RWPE1 (cell line): ENCODE data around the gene LUC7L.
"Not testable (repeated sequence)": the region's sequence is repeated elsewhere in the genome, so short reads cannot be mapped to it uniquely, and the experiment has no call there.

Source experiments
- CTCF ChIA-PET: fragments of 350-600 bp; sonication (Branson Sonifier 250); formaldehyde crosslinking; extraction: SDS; loops from one replicate; lab custom pipeline; 2021; lab: Yijun Ruan, JAX
- POLR2A ChIA-PET: fragments of 400-600 bp; formaldehyde crosslinking; extraction: SDS; loops from one replicate; lab custom pipeline; 2020; ENCODE audit warnings: antibody characterized with exemption; ENCODE audit not compliant: low non-redundant PET; lab: Yijun Ruan, JAX
- DNase-seq: peaks from one replicate; pipeline ENCODE4 v3.0.0; 2012; ENCODE audit warnings: low spot score
- H3K27ac ChIP-seq: fragments of 450-650 bp; 2 replicates; pipeline ENCODE4 v1.5.1; 2017
- TF ChIP-seq, protein P1 (sequence below): fragments of 450-650 bp; conservative IDR thresholded peaks from 2 replicates; pipeline ENCODE4 v1.5.1; 2017; ENCODE audit warnings: low read depth, mild to moderate bottlenecking

The LUC7L gene

DNA sequence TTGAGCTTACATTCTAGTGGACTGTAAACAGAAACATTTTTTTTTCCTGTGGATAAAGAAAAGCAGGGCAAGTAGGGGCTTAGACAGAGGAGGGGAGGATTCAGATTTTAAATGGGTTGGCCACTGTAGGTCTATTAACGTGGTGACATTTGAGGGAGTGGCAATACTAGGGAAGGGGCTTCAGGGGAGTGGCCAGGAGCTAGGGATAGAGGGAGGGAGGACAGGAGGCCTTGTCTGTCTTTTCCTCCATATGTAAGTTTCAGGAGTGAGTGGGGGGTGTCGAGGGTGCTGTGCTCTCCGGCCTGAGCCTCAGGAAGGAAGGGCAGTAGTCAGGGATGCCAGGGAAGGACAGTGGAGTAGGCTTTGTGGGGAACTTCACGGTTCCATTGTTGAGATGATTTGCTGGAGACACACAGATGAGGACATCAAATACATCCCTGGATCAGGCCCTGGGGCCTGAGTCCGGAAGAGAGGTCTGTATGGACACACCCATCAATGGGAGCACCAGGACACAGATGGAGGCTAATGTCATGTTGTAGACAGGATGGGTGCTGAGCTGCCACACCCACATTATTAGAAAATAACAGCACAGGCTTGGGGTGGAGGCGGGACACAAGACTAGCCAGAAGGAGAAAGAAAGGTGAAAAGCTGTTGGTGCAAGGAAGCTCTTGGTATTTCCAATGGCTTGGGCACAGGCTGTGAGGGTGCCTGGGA lies 70.0 kb downstream of the LUC7L start:
- TF ChIP-seq, protein P1, sequence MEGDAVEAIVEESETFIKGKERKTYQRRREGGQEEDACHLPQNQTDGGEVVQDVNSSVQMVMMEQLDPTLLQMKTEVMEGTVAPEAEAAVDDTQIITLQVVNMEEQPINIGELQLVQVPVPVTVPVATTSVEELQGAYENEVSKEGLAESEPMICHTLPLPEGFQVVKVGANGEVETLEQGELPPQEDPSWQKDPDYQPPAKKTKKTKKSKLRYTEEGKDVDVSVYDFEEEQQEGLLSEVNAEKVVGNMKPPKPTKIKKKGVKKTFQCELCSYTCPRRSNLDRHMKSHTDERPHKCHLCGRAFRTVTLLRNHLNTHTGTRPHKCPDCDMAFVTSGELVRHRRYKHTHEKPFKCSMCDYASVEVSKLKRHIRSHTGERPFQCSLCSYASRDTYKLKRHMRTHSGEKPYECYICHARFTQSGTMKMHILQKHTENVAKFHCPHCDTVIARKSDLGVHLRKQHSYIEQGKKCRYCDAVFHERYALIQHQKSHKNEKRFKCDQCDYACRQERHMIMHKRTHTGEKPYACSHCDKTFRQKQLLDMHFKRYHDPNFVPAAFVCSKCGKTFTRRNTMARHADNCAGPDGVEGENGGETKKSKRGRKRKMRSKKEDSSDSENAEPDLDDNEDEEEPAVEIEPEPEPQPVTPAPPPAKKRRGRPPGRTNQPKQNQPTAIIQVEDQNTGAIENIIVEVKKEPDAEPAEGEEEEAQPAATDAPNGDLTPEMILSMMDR, result no peak
- ChIA-PET CTCF (no interaction called here), POLR2A (no interaction called here)
- no peak overlapping the region for H3K27ac ChIP-seq
- DNase-seq, result no peak

DNA sequence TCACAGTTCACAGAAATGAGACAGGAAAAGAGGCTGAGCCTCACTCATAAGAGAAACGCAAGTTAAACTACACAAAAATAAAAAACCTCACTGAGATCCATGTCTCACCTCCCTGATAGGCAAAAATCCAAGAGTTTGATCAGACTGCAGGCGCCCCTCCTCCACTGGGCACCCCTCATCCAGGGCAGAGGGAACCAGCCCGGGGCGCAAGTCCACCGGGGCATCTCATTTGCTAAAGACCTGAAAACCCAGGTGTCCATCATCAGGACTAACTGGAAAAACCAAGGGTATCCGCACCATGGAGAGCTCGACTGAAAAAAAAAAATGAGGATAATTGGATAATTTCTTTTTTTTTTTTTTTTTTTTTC lies 74.2 kb downstream of the LUC7L start:
- DNase-seq, result no peak
- TF ChIP-seq, protein P1, result no peak
- POLR2A ChIA-PET, result no interaction called here
- H3K27ac ChIP-seq, result no peak overlapping the region
- CTCF ChIA-PET, result no interaction called here

DNA sequence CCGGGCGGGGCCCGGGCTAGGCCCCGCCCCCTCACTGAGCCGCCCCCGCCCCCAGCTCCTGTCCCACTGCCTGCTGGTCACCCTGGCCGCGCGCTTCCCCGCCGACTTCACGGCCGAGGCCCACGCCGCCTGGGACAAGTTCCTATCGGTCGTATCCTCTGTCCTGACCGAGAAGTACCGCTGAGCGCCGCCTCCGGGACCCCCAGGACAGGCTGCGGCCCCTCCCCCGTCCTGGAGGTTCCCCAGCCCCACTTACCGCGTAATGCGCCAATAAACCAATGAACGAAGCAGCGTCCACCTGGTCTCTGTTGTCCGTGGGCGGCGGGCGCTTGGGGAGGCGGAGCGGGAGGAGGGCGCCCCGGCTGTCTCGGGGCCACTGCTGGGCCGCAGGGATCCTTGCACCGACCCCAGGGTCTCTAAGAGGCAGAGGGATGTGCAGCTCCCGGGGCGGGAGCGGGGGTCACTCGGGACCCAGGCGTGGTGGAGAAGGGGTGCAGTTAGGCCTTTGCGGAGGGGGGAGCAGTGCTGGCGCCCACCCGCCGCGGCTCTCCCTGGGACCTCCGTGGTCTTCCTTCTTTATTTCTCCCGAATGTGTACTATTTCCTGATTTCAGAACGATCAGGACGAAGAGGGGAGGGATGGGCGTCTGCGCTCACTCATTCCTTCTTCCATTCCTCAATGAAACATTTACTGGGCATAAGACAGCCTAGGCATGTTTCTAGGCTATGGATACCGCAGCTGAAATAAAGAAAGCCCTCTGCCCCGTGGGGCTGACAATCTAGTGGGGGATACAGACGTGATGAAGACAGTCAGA lies 74.8 kb downstream of the LUC7L start:
- POLR2A ChIA-PET, result no interaction called here

DNA sequence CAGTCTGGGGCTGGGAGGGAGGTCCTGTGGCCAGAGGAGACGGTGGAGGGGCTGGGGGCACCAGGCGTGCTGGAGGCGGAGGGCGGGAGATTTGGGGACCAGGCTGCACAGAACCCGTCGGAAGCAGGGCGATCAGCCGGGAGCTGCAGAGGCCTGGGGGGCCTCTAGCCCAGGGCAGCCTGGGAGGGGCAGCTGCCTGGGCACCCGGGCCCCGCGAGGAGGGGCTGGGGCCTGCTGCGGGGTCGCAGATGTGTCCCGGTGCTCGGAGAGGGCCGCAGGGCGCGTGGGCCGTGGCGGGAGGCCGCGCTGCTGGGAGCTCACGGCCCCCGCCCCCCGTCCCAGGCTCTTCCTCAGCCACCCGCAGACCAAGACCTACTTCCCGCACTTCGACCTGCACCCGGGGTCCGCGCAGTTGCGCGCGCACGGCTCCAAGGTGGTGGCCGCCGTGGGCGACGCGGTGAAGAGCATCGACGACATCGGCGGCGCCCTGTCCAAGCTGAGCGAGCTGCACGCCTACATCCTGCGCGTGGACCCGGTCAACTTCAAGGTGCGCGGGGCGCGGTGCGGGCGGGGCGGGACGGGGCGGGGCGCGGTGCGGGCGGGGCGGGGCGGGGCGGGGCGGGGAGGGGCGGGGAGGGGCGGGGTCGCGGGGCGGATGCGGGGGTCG lies 75.6 kb downstream of the LUC7L start:
- POLR2A ChIA-PET, H3K27ac ChIP-seq, CTCF ChIA-PET, DNase-seq: not testable (repeated sequence)

More for the DNA sequence above, 74.8 kb downstream of the LUC7L start:
- CTCF ChIA-PET, result no interaction called here
- no peak for DNase-seq
- H3K27ac ChIP-seq, result no peak overlapping the region
- TF ChIP-seq, protein P1, result no peak

DNA sequence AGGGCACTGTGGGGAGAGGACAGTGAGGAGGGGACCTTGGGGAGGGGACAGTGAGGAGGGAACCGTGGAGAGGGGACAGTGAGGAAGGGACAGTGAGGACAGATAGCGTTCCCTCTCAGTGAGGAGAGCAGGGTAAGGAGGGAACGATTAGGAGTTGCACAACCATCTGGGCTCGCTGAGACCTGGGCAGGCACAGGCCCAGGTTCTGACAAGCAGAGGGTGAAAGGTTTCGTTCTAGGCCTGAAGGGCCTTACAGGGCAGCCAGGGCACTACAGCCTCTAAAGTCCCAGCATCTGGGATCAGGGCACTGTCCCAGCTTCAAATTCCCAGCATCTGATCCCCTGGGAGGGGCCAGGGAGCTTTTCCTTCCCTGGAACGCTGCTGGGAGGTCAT lies 76.1 kb downstream of the LUC7L start:
- CTCF ChIA-PET, H3K27ac ChIP-seq, POLR2A ChIA-PET: not testable (repeated sequence)

DNA sequence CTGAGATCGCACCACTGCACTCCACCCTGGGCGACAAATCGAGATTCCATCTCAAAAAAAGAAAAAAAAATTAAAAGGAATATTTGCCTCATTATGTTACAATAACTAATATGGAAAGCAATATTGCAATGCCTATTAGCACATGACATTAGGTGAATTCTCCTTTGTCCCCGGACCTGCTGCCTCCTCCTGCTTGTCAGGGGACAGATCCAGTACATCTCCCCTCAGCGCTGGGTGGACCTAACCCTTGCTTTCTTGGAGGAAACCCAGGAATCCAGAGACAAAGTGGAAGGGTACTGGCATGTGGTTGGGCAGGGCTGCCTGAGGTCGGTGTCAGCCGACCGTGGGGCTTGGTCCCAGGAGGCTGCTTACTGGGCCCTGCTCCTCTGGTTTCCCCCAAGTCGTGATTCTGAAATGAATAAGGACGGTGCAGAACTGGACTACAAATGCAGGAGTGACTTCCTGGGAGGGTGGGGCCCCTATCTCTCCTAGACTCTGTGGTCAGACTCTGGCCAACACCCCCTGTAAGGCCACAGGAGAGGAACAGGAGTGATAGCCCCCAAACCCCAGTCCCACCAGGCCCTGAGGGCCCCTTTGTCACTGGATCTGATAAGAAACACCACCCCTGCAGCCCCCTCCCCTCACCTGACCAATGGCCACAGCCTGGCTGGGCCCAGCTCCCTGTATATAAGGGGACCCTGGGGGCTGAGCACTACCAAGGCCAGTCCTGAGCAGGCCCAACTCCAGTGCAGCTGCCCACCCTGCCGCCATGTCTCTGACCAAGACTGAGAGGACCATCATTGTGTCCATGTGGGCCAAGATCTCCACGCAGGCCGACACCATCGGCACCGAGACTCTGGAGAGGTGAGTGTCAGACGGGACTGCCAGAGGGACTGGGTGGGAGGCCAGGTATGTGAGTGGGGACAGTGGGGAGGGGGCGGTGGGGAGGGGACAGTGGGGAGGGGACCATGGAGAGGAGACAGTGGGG lies 76.8 kb downstream of the LUC7L start, which contains the start of gene HBZ:
Gene HBZ (plus strand): TSS at position 504 of the 988 bp plus-strand sequence. CDS start 266 bp downstream, at position 770.
- no peak for DNase-seq
- ChIA-PET POLR2A (no interaction called here), CTCF (no interaction called here)
- no peak within 1 kb of the TSS for H3K27ac ChIP-seq
- TF ChIP-seq, protein P1, result no peak

More for the DNA sequence above, 76.1 kb downstream of the LUC7L start:
- not testable (repeated sequence) for DNase-seq
